H1 (cell line): Measurements from ENCODE around the gene RMDN2. TPM values are rescaled to one million over a fixed set of nuclear protein-coding genes. Genes with fewer than 3 reads are reported as not detected.

ENCODE experiments used
- CTCF ChIA-PET: fragments of 300-600 bp; sonication (Branson Sonifier 250); formaldehyde crosslinking; loops from one replicate; lab custom pipeline; 2021; ENCODE audit not compliant: partially characterized antibody; lab: Charles Lee
- POLR2A ChIA-PET: fragments of 300-600 bp; sonication (Branson Sonifier 250); formaldehyde crosslinking; loops from one replicate; lab custom pipeline; 2021; ENCODE audit warnings: inconsistent platforms; ENCODE audit not compliant: partially characterized antibody; lab: Charles Lee
- DNase-seq, 2 experiments: peaks; one replicate each; pipeline versions ENCODE4 v3.0.0 to v3.0.0-alpha.2; 2010 to 2022; ENCODE audit warnings: low spot score in 2 of 2, low read depth in 1 of 2, mixed read lengths in 1 of 2
- FAIRE-seq: peaks from 2 replicates; lab custom pipeline; 2011; peaks lifted over from hg19 to GRCh38; lab: Jason Lieb, UNC
- H2AFZ ChIP-seq: 2 replicates; pipeline ENCODE4 v1.8.1; 2012; ENCODE audit warnings: low read length, inconsistent platforms
- H2AK5ac ChIP-seq: 2 replicates; pipeline ENCODE4 v1.6.1; 2013; ENCODE audit warnings: low read depth, low read length
- H2BK120ac ChIP-seq: replicated peaks from 2 replicates; pipeline ENCODE3; 2013; ENCODE audit warnings: low read depth, low read length, inconsistent platforms
- H2BK12ac ChIP-seq: 2 replicates; pipeline ENCODE4 v1.6.1; 2013; ENCODE audit warnings: low read depth, low read length
- H2BK15ac ChIP-seq: 2 replicates; pipeline ENCODE4 v1.6.1; 2013; ENCODE audit warnings: low read length
- H2BK20ac ChIP-seq: 2 replicates; pipeline ENCODE4 v1.6.1; 2013; ENCODE audit warnings: low read length
- H2BK5ac ChIP-seq: 2 replicates; pipeline ENCODE4 v1.6.1; 2013; ENCODE audit warnings: low read depth, low read length
- H3K14ac ChIP-seq: 2 replicates; pipeline ENCODE4 v1.6.1; 2013; ENCODE audit warnings: inconsistent platforms; ENCODE audit not compliant: insufficient read length
- H3K18ac ChIP-seq: 2 replicates; pipeline ENCODE4 v1.6.1; 2013; ENCODE audit warnings: low read length; ENCODE audit errors: extremely low read depth
- H3K23ac ChIP-seq: 2 replicates; pipeline ENCODE4 v1.6.1; 2013; ENCODE audit warnings: inconsistent platforms; ENCODE audit not compliant: insufficient read length
- H3K23me2 ChIP-seq: 2 replicates; pipeline ENCODE4 v1.6.1; 2013; ENCODE audit warnings: low read depth, low read length
- H3K27ac ChIP-seq: 2 replicates; pipeline ENCODE4 v1.6.1; 2011; ENCODE audit warnings: low read depth, low read length, inconsistent platforms
- H3K27me3 ChIP-seq, 4 experiments: replicated peaks in 1 of 4; 1 replicate in 1 of 4; 2 replicates in 3 of 4; pipeline versions ENCODE4 v1.6.1 to v1.8.1; 2011 to 2013; ENCODE audit warnings: low read length in 3 of 4, mild to moderate bottlenecking in 3 of 4, inconsistent platforms in 2 of 4, mixed read lengths in 2 of 4, moderate library complexity in 1 of 4; ENCODE audit not compliant: control insufficient read depth in 3 of 4, insufficient read depth in 3 of 4; ENCODE audit errors: extremely low read depth in 1 of 4
- H3K36me3 ChIP-seq, 4 experiments: 2 replicates each; pipeline versions ENCODE4 v1.6.1 to v1.8.1; 2011 to 2013; ENCODE audit warnings: mild to moderate bottlenecking in 4 of 4, low read length in 3 of 4, moderate library complexity in 2 of 4, control low read depth in 1 of 4, inconsistent platforms in 1 of 4; ENCODE audit not compliant: insufficient read depth in 4 of 4, control insufficient read depth in 2 of 4
- H3K4ac ChIP-seq: replicated peaks from 2 replicates; pipeline ENCODE3; 2013; ENCODE audit warnings: low read length, low read depth, mixed read lengths, inconsistent platforms; ENCODE audit not compliant: insufficient read length
- H3K4me1 ChIP-seq, 4 experiments: replicated peaks in 1 of 4; 1 replicate in 1 of 4; 2 replicates in 3 of 4; pipeline versions ENCODE4 v1.6.1 to v1.8.1; 2011 to 2013; ENCODE audit warnings: low read length in 3 of 4, inconsistent platforms in 2 of 4, mixed read lengths in 1 of 4; ENCODE audit not compliant: insufficient read depth in 4 of 4, control insufficient read depth in 3 of 4
- H3K4me2 ChIP-seq, 2 experiments: 2 replicates each; pipeline versions ENCODE4 v1.6.1 to v1.8.1; 2011 to 2013; ENCODE audit warnings: low read depth in 2 of 2, low read length in 2 of 2, control low read depth in 1 of 2, inconsistent platforms in 1 of 2, mild to moderate bottlenecking in 1 of 2; ENCODE audit not compliant: insufficient read depth in 1 of 2
- H3K4me3 ChIP-seq, 4 experiments: fragments of 200-600, 300-600 bp in 1 of 4; sonication (generic), shearing (Covaris generic), sonication (Bioruptor Twin) in 1 of 4; 2 replicates each; pipeline versions ENCODE4 v1.5.1 to v1.8.1; 2011 to 2016; ENCODE audit warnings: low read length in 4 of 4, low read depth in 3 of 4, control low read depth in 2 of 4, inconsistent platforms in 2 of 4, mild to moderate bottlenecking in 2 of 4, mixed read lengths in 1 of 4, moderate library complexity in 1 of 4; ENCODE audit not compliant: insufficient read depth in 2 of 4; ENCODE audit errors: extremely low read depth in 1 of 4
- H3K56ac ChIP-seq: replicated peaks from 2 replicates; pipeline ENCODE3; 2013; ENCODE audit warnings: low read depth, mild to moderate bottlenecking, mixed read lengths, low read length, inconsistent platforms; ENCODE audit not compliant: insufficient read length
- H3K79me1 ChIP-seq: 2 replicates; pipeline ENCODE4 v1.6.1; 2013; ENCODE audit warnings: low read depth, low read length, control low read depth
- H3K79me2 ChIP-seq, 2 experiments: 2 replicates each; pipeline versions ENCODE4 v1.6.1 to v1.8.1; 2012 to 2013; ENCODE audit warnings: low read length in 2 of 2, mild to moderate bottlenecking in 2 of 2, inconsistent platforms in 1 of 2; ENCODE audit not compliant: insufficient read depth in 2 of 2, control insufficient read depth in 1 of 2
- H3K9ac ChIP-seq, 4 experiments: replicated peaks in 1 of 4; 1 replicate in 1 of 4; 2 replicates in 3 of 4; pipeline versions ENCODE4 v1.6.1 to v1.8.1; 2011 to 2013; ENCODE audit warnings: low read depth in 3 of 4, low read length in 3 of 4, control low read depth in 2 of 4, mild to moderate bottlenecking in 2 of 4, moderate library complexity in 2 of 4, inconsistent platforms in 1 of 4; ENCODE audit errors: extremely low read depth in 1 of 4
- H3K9me3 ChIP-seq, 2 experiments: 2 replicates each; pipeline versions ENCODE4 v1.6.1 to v1.8.1; 2012 to 2013; ENCODE audit warnings: mild to moderate bottlenecking in 2 of 2, moderate library complexity in 2 of 2, control low read depth in 1 of 2, inconsistent platforms in 1 of 2, low read depth in 1 of 2, low read length in 1 of 2, mixed read lengths in 1 of 2; ENCODE audit not compliant: insufficient read depth in 2 of 2
- H4K20me1 ChIP-seq, 2 experiments: replicated peaks in 1 of 2; 2 replicates each; pipeline versions ENCODE3 to v1.8.1; 2011 to 2013; ENCODE audit warnings: inconsistent platforms in 2 of 2, low read length in 2 of 2, mild to moderate bottlenecking in 1 of 2; ENCODE audit not compliant: insufficient read depth in 2 of 2, control insufficient read depth in 1 of 2
- H4K5ac ChIP-seq: 2 replicates; pipeline ENCODE4 v1.6.1; 2013; ENCODE audit warnings: low read length, low read depth, mixed read lengths, inconsistent platforms; ENCODE audit not compliant: insufficient read length
- H4K8ac ChIP-seq: 2 replicates; pipeline ENCODE4 v1.8.0; 2013; ENCODE audit warnings: mild to moderate bottlenecking, moderate library complexity, low read length, inconsistent platforms; ENCODE audit not compliant: insufficient read depth; ENCODE audit errors: extremely low read depth
- H4K91ac ChIP-seq: replicated peaks from 2 replicates; pipeline ENCODE3; 2013; ENCODE audit warnings: low read length, mixed read lengths, inconsistent platforms; ENCODE audit not compliant: insufficient read length
- BCL11A ChIP-seq, 2 experiments: IDR thresholded peaks; one replicate each; pipeline ENCODE4 v1.6.1; 2011; ENCODE audit warnings: low read depth in 2 of 2, low read length in 2 of 2, mild to moderate bottlenecking in 2 of 2
- CBX8 ChIP-seq: fragments of 300-800, 300-1000 bp; sonication (generic); IDR thresholded peaks from 2 replicates; pipeline ENCODE4 v1.7.1; 2016; ENCODE audit warnings: low read depth, low read length, borderline replicate concordance
- CEBPB ChIP-seq: IDR thresholded peaks from 2 replicates; pipeline ENCODE4 v1.6.1; 2012; ENCODE audit warnings: low read depth, low read length
- CREB1 ChIP-seq: IDR thresholded peaks from 2 replicates; pipeline ENCODE4 v1.6.1; 2012; ENCODE audit warnings: inconsistent platforms
- KDM1A ChIP-seq: fragments of 200-600, 300-600 bp; sonication (generic); IDR thresholded peaks from 2 replicates; pipeline ENCODE4 v1.7.1; 2016; ENCODE audit warnings: mild to moderate bottlenecking, low read length, borderline replicate concordance
- POLR2AphosphoS5 ChIP-seq: IDR thresholded peaks from 2 replicates; pipeline ENCODE4 v1.6.1; 2011; ENCODE audit warnings: low read depth, low read length
- POU5F1 ChIP-seq: IDR thresholded peaks from 2 replicates; pipeline ENCODE4 v1.6.1; 2011; ENCODE audit warnings: low read depth, mild to moderate bottlenecking, low read length, moderate library complexity
- RAD21 ChIP-seq, 2 experiments: IDR thresholded peaks in 1 of 2; conservative IDR thresholded peaks in 1 of 2; 2 replicates each; pipeline ENCODE4 v1.6.1; 2011; ENCODE audit warnings: low read depth in 2 of 2, low read length in 2 of 2, improper control_type of control experiment in 1 of 2, inconsistent platforms in 1 of 2, mild to moderate bottlenecking in 1 of 2, moderate library complexity in 1 of 2
- RBBP5 ChIP-seq: IDR thresholded peaks from 2 replicates; pipeline ENCODE4 v1.7.1; 2012; ENCODE audit warnings: low read depth, mild to moderate bottlenecking, inconsistent platforms, low read length, moderate library complexity, borderline replicate concordance
- SIN3A ChIP-seq, 2 experiments: IDR thresholded peaks in 1 of 2; conservative IDR thresholded peaks in 1 of 2; 2 replicates each; pipeline ENCODE4 v1.6.1; 2011 to 2012; ENCODE audit warnings: low read length in 2 of 2, improper control_type of control experiment in 1 of 2, low read depth in 1 of 2, mild to moderate bottlenecking in 1 of 2
- TAF1 ChIP-seq: IDR thresholded peaks from 2 replicates; pipeline ENCODE4 v1.6.1; 2011; ENCODE audit warnings: mild to moderate bottlenecking, low read depth, low read length
- WGBS, 2 experiments: shearing (Covaris generic) in 1 of 2; methylation state at CpG; one replicate each; pipeline versions ENCODE4 v1.1.6 to v1.1.7; 2013 to 2015; ENCODE audit warnings: low lambda C conversion rate in 2 of 2, mixed read lengths in 2 of 2, inconsistent platforms in 1 of 2, low coverage in 1 of 2, missing lambda C conversion rate in 1 of 2; ENCODE audit not compliant: insufficient replicate concordance in 2 of 2, insufficient coverage in 1 of 2, insufficient read length in 1 of 2; ENCODE audit errors: extremely low coverage in 1 of 2, missing lambda C conversion rate in 1 of 2; 5-methylcytosine and 5-hydroxymethylcytosine counted together
- polyA plus RNA-seq, 7 experiments: library from polyadenylated mRNA; depleted of rRNA in 3 of 7; stranded (reverse) in 5 of 7; unstranded in 2 of 7; fragments of >200 nt in 5 of 7; fragments of 200-250 nt in 2 of 7; gene quantifications; 1 replicate in 5 of 7; 2 replicates in 1 of 7; 4 replicates in 1 of 7; pipeline versions ENCODE4 v1.2.1 to v1.2.3, GENCODE V29; 2011 to 2013; ENCODE audit warnings: missing spikeins in 2 of 7, mixed read lengths in 2 of 7
- total RNA-seq: library from RNA; stranded (reverse); fragmentation: NEBNext Ultra II Directional; extraction: Animal tissue kit (Norgen Biotek cat#: 25700); gene quantifications from 2 replicates; pipeline ENCODE4 v1.2.1, GENCODE V29; 2021
- TF ChIP-seq, protein P1 (sequence below): IDR thresholded peaks from 2 replicates; pipeline ENCODE4 v1.6.1; 2012; ENCODE audit warnings: inconsistent platforms

Gene RMDN2
- total and polyA plus RNA-seq, 2 of the 8 experiments (the other 6 are each of a cell fraction or from before 2014, with no cell fraction given), result 0.53 to 3.0 TPM

DNA sequence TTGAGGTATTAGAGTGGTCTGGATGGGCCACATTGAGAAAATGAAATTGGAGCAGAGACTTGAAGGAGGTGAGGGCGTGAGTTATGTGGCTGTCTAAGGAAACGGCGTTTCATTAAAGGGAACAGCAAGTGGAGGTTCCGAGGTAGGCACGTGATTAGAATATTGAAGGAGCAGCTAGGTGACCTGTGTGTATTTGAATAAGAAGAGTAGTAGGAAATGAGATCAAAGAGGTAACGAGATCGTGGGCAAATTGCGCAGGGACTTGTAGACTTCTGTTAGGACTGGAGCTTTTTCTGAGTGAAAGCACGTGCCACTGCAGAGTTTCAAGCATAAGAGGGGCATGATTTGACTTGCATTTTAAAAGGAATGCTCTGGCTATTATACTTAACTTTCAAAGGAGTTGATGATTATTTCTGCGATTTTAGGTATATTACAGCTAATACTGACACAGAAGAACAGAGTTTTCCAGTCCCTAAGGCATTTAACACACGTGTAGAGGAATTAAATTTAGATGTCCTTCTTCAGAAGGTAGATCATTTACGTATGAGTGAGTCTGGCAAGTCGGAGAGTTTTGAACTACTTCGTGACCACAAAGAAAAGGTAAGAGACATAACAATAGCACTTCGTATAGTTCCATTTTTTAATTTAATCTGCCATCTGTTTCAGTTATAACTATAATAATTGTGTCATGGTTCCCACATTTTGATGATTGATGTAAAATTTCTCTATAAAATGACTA lies 48.7 kb downstream of the RMDN2 start:
- H3K56ac ChIP-seq, result no peak overlapping the region
- no peak overlapping the region for H2AFZ ChIP-seq

More for the DNA sequence above, 48.7 kb downstream of the RMDN2 start:
- Histone ChIP-seq H3K4me2 (no peak overlapping the region), H3K27me3 (peaks cover 0 to 1% (median 0%) of the 10 kb centered on the region in 4 experiments; a peak in 1 of 7 replicates), H3K27ac (no peak overlapping the region), H3K4ac (no peak overlapping the region), H2BK120ac (no peak overlapping the region), H2AK5ac (no peak overlapping the region), H3K23ac (no peak overlapping the region), H4K8ac (no peak overlapping the region), H4K91ac (no peak overlapping the region), H2BK5ac (no peak overlapping the region), H3K9me3 (peaks cover 0 to 11% of the 10 kb centered on the region in 2 experiments; a peak in 1 of 4 replicates), H4K20me1 (no peaks in the 10 kb centered on the region), H2BK12ac (no peak overlapping the region), H3K36me3 (no peaks in the 10 kb centered on the region), H3K79me2 (no peaks in the 10 kb centered on the region), H3K9ac (no peak overlapping the region), H4K5ac (no peak overlapping the region), H2BK20ac (no peak overlapping the region), H3K18ac (no peak overlapping the region), H3K4me1 (peaks cover 0 to 4% (median 3%) of the 10 kb centered on the region in 4 experiments; a peak in 2 of 7 replicates), H2BK15ac (no peak overlapping the region), H3K14ac (no peak overlapping the region), H3K4me3 (no peak overlapping the region), H3K79me1 (no peaks in the 10 kb centered on the region), H3K23me2 (no peaks in the 10 kb centered on the region)
- 75% methylated on average over 15 of the region's 15 CpGs; no CpG with 5 or more reads in 1 of the 2 experiments for WGBS, 2 experiments
- DNase-seq, result no peak
- FAIRE-seq, result no peak
- CTCF ChIA-PET, result interaction anchor here (0.5 to 1.5 kb wide), 6 partner anchors 17 to 578 kb away, joined by 3 to 4 read pairs (median 3); no protein-coding TSS in a partner anchor
- TF ChIP-seq BCL11A (IDR thresholded peaks at IDR 0.05; ENCODE audit: low read depth in 2 of 2, low read length in 2 of 2) (no peak), POU5F1 (no peak), RBBP5 (no peak), KDM1A (no peak), RAD21 (IDR thresholded peaks at IDR 0.05 in 1 of 2, conservative IDR thresholded peaks at IDR 0.05 in 1 of 2; ENCODE audit: low read depth in 2 of 2, low read length in 2 of 2) (no peak), POLR2AphosphoS5 (no peak), CREB1 (no peak), CEBPB (no peak), TAF1 (no peak), CBX8 (no peak), SIN3A (conservative IDR thresholded peaks at IDR 0.05 in 1 of 2, IDR thresholded peaks at IDR 0.05 in 1 of 2; ENCODE audit: low read depth in 1 of 2, low read length in 2 of 2) (no peak)
- TF ChIP-seq, protein P1, sequence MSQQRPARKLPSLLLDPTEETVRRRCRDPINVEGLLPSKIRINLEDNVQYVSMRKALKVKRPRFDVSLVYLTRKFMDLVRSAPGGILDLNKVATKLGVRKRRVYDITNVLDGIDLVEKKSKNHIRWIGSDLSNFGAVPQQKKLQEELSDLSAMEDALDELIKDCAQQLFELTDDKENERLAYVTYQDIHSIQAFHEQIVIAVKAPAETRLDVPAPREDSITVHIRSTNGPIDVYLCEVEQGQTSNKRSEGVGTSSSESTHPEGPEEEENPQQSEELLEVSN, result no peak
- POLR2A ChIA-PET, result no interaction called here
